Loucy (cell line): ENCODE data around the gene GOSR1.
"Not testable (repeated sequence)": the region's sequence is repeated elsewhere in the genome, so short reads cannot be mapped to it uniquely, and the experiment has no call there.

Experiments used
- H2AFZ ChIP-seq: fragments of 200-600 bp; sonication (generic); 2 replicates; pipeline ENCODE4 v1.6.0; 2016; ENCODE audit warnings: antibody characterized with exemption, mild to moderate bottlenecking, low read length, moderate library complexity
- H3F3A ChIP-seq: fragments of 200-600 bp; 2 replicates; pipeline ENCODE4 v1.6.0; 2016; ENCODE audit warnings: antibody characterized with exemption, low read depth, mild to moderate bottlenecking
- H3K27me3 ChIP-seq: fragments of 200-600 bp; sonication (generic); 2 replicates; pipeline ENCODE4 v1.6.1; 2014; ENCODE audit warnings: low read length, mild to moderate bottlenecking; ENCODE audit not compliant: insufficient read depth, poor library complexity, severe bottlenecking
- H3K36me3 ChIP-seq: fragments of 200-600 bp; sonication (generic); 2 replicates; pipeline ENCODE4 v1.6.1; 2016; ENCODE audit warnings: low read length; ENCODE audit not compliant: insufficient read depth
- H3K4me1 ChIP-seq: fragments of 200-600 bp; sonication (generic); 2 replicates; pipeline ENCODE4 v1.5.1; 2014; ENCODE audit warnings: low read length, mild to moderate bottlenecking; ENCODE audit not compliant: insufficient read depth, poor library complexity, severe bottlenecking
- H3K4me2 ChIP-seq: fragments of 200-600 bp; sonication (generic); 2 replicates; pipeline ENCODE4 v1.6.0; 2014; ENCODE audit warnings: antibody characterized with exemption, low read length, low read depth, mild to moderate bottlenecking; ENCODE audit not compliant: poor library complexity, severe bottlenecking
- H3K4me3 ChIP-seq: fragments of 200-600 bp; sonication (generic); 2 replicates; pipeline ENCODE4 v1.5.1; 2014; ENCODE audit warnings: low read length, mild to moderate bottlenecking, mixed read lengths; ENCODE audit not compliant: poor library complexity, severe bottlenecking
- H3K79me2 ChIP-seq: fragments of 200-600 bp; sonication (generic); 2 replicates; pipeline ENCODE4 v1.6.1; 2014; ENCODE audit warnings: low read length; ENCODE audit not compliant: insufficient read depth
- H3K9ac ChIP-seq: fragments of 200-600 bp; sonication (generic); 2 replicates; pipeline ENCODE4 v1.6.0; 2014; ENCODE audit warnings: mild to moderate bottlenecking, low read depth, low read length, moderate library complexity; ENCODE audit not compliant: poor library complexity, severe bottlenecking
- H3K9me2 ChIP-seq: fragments of 200-600 bp; sonication (generic); replicated peaks from 2 replicates; pipeline ENCODE4 v1.6.1; 2016; ENCODE audit warnings: low read depth, low read length, mixed read lengths
- H3K9me3 ChIP-seq: fragments of 200-600 bp; sonication (generic); 2 replicates; pipeline ENCODE4 v1.6.1; 2014; ENCODE audit warnings: mild to moderate bottlenecking, antibody characterized with exemption, low read length, low read depth; ENCODE audit not compliant: insufficient read depth
- H4K20me1 ChIP-seq: fragments of 200-600 bp; sonication (generic); 2 replicates; pipeline ENCODE4 v1.6.0; 2014; ENCODE audit warnings: antibody characterized with exemption, low read length, mild to moderate bottlenecking; ENCODE audit not compliant: insufficient read depth, poor library complexity, severe bottlenecking
- CTCF ChIP-seq: fragments of 200-600 bp; sonication (generic); conservative IDR thresholded peaks from 2 replicates; pipeline ENCODE4 v1.5.1; 2014; ENCODE audit warnings: mild to moderate bottlenecking, antibody characterized with exemption, low read length
- EZH2phosphoT487 ChIP-seq: fragments of 200-600 bp; IDR thresholded peaks from 2 replicates; pipeline ENCODE4 v1.6.1; 2018; ENCODE audit warnings: antibody characterized with exemption, mild to moderate bottlenecking, moderate library complexity, borderline replicate concordance

Gene GOSR1

GRCh38 chr17:30524847-30525246, 47.6 kb downstream of the GOSR1 start:
- no peaks in the 10 kb centered on the region for H3K79me2 ChIP-seq
- no peaks in the 10 kb centered on the region for H3K4me1 ChIP-seq
- no peaks in the 10 kb centered on the region for H3K9me3 ChIP-seq
- H3K9me2 ChIP-seq, result no peaks in the 10 kb centered on the region
- no peaks in the 10 kb centered on the region for H4K20me1 ChIP-seq
- TF ChIP-seq CTCF (no peak), EZH2phosphoT487 (no peak)
- no peaks in the 10 kb centered on the region for H3F3A ChIP-seq
- H2AFZ ChIP-seq, result no peak overlapping the region
- no peak overlapping the region for H3K4me2 ChIP-seq
- no peak overlapping the region for H3K4me3 ChIP-seq
- H3K36me3 ChIP-seq, result peaks cover 32% of the 10 kb centered on the region
- no peak overlapping the region for H3K9ac ChIP-seq
- H3K27me3 ChIP-seq, result no peaks in the 10 kb centered on the region

- H3K27me3 ChIP-seq, result no peaks in the 10 kb centered on the region
- no peaks in the 10 kb centered on the region for H3K4me1 ChIP-seq
- TF ChIP-seq CTCF (no peak), EZH2phosphoT487 (no peak)
- no peaks in the 10 kb centered on the region for H3K9me3 ChIP-seq
- H4K20me1 ChIP-seq, result no peaks in the 10 kb centered on the region
- no peak overlapping the region for H2AFZ ChIP-seq
- no peak overlapping the region for H3K4me2 ChIP-seq
- no peaks in the 10 kb centered on the region for H3K79me2 ChIP-seq
- no peaks in the 10 kb centered on the region for H3F3A ChIP-seq
- no peak overlapping the region for H3K9ac ChIP-seq
- H3K4me3 ChIP-seq, result no peak overlapping the region
- H3K36me3 ChIP-seq, result peaks cover 22% of the 10 kb centered on the region
- H3K9me2 ChIP-seq, result no peaks in the 10 kb centered on the region
Measured at GRCh38 chr17:30526401-30526800, 49.2 kb downstream of the GOSR1 start.

- H3K36me3 ChIP-seq, H3K4me2 ChIP-seq, H3F3A ChIP-seq, H4K20me1 ChIP-seq, H3K9me3 ChIP-seq, H2AFZ ChIP-seq, H3K9me2 ChIP-seq, H3K4me3 ChIP-seq, H3K9ac ChIP-seq, H3K4me1 ChIP-seq, H3K79me2 ChIP-seq, H3K27me3 ChIP-seq: not testable (repeated sequence)
Measured at GRCh38 chr17:30528701-30529100, 51.5 kb downstream of the GOSR1 start.

GRCh38 chr17:30530346-30531025, 53.3 kb downstream of the GOSR1 start:
- Histone ChIP-seq H3K9ac (no peak overlapping the region), H3K36me3 (no peaks in the 10 kb centered on the region), H3K4me3 (no peak overlapping the region), H3K4me2 (no peak overlapping the region), H3K4me1 (no peaks in the 10 kb centered on the region), H2AFZ (no peak overlapping the region), H3F3A (no peaks in the 10 kb centered on the region), H3K9me3 (no peaks in the 10 kb centered on the region), H3K27me3 (no peaks in the 10 kb centered on the region), H3K79me2 (no peaks in the 10 kb centered on the region), H4K20me1 (no peaks in the 10 kb centered on the region), H3K9me2 (no peaks in the 10 kb centered on the region)
- TF ChIP-seq CTCF, result no peak
